ENCODE results near the gene ENTR1. TPM values are rescaled to one million over a fixed set of nuclear protein-coding genes. Genes with fewer than 3 reads are reported as not detected.

Gene ENTR1
- polyA plus RNA-seq, 6 donors from 2014 or later, result 6.4 to 15.8 (median 14.4) TPM

- DNase-seq (no peak), ATAC-seq (ENCODE audit: low read depth in 2 of 2) (no peak)
- Mint-ChIP-seq H3K9me3 (no peaks in the 10 kb centered on the region), H3K4me3 (no peak overlapping the region), H3K4me1 (peaks cover 9 to 14% (median 13%) of the 10 kb centered on the region in 3 donors), H3K36me3 (peaks cover 9 to 12% of the 10 kb centered on the region in 2 donors), H3K27ac (no peak overlapping the region), H3K27me3 (no peaks in the 10 kb centered on the region)
Observed at GRCh38 chr9:136394312-136395019, 15.9 kb downstream of the ENTR1 start.

GRCh38 chr9:136393531-136393930, 16.9 kb downstream of the ENTR1 start:
- Mint-ChIP-seq H3K4me3 (no peak overlapping the region), H3K36me3 (peaks cover 9 to 12% of the 10 kb centered on the region in 2 donors), H3K4me1 (peaks cover under 1 to 5% (median 4%) of the 10 kb centered on the region in 3 donors), H3K27me3 (no peaks in the 10 kb centered on the region), H3K27ac (no peak overlapping the region), H3K9me3 (no peaks in the 10 kb centered on the region)
- ATAC-seq (ENCODE audit: low read depth in 2 of 2), result no peak
- DNase-seq, result no peak

DNA sequence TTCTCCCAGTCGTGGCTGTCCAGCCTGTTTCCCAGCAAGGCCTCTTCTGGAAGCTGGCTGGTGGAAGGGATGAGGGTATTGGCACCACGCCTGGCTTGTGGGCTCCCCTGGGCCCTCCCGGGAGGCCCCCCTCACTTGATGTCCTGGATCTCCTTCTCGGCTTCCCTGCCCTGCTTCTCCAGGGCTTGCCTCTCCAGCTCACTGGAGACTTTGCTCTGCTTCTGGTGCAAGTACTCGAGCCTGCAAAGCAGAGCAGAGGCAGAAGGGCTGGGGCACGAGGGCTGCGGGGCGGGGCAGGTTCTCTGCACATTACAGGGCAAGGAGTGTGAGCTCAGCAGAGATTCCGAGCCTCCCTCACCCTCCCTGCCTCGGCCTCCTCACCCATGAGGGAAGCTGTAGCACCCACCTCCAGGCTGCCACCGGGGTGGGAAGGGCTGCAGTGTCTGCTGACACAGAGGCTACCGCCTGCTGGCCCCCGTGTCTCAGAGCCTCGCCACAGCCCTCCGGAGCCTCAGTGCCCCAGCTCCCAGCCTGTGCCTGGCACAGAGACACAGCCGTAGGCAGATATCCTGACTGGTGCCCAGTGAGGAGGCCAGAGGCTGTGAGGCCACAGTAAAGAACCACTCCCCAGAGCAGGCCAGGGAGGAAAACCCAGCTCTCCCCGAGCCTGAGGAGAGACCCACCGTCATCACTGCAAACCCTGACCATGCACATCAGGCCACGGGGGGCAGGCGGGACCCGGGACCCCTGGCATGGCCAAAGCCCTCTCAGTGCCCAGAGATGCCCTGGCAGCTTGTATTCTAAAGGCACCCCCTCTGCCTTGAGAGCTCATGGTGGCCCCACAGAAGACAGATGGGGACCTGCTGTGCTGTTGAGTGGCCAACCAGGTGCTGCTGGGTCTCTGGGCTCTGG, 17.6 kb downstream of the ENTR1 start:
- Mint-ChIP-seq H3K4me3 (no peak overlapping the region), H3K36me3 (peaks cover 9 to 12% of the 10 kb centered on the region in 2 donors), H3K4me1 (no peaks in the 10 kb centered on the region), H3K9me3 (no peaks in the 10 kb centered on the region), H3K27me3 (no peaks in the 10 kb centered on the region), H3K27ac (no peak overlapping the region)
- ATAC-seq (ENCODE audit: low read depth in 2 of 2), result no peak
- no peak for DNase-seq

GRCh38 chr9:136391737-136392537, 18.5 kb downstream of the ENTR1 start:
- ATAC-seq (ENCODE audit: low read depth in 2 of 2) (no peak), DNase-seq (no peak)
- H3K4me1 Mint-ChIP-seq, result no peaks in the 10 kb centered on the region
- no peak overlapping the region for H3K4me3 Mint-ChIP-seq
- no peaks in the 10 kb centered on the region for H3K27me3 Mint-ChIP-seq
- peaks cover 9 to 12% of the 10 kb centered on the region in 2 donors for H3K36me3 Mint-ChIP-seq
- H3K27ac Mint-ChIP-seq, result peak overlapping the region in 1 of 6 donors; percentile 69
- no peaks in the 10 kb centered on the region for H3K9me3 Mint-ChIP-seq

GRCh38 chr9:136389396-136389795, 21.0 kb downstream of the ENTR1 start:
- no peaks in the 10 kb centered on the region for H3K27me3 Mint-ChIP-seq
- no peak overlapping the region for H3K4me3 Mint-ChIP-seq
- peaks cover 12 to 14% of the 10 kb centered on the region in 2 donors for H3K36me3 Mint-ChIP-seq
- ATAC-seq (ENCODE audit: low read depth in 2 of 2) (no peak), DNase-seq (no peak)
- H3K9me3 Mint-ChIP-seq, result no peaks in the 10 kb centered on the region
- no peaks in the 10 kb centered on the region for H3K4me1 Mint-ChIP-seq
- no peak overlapping the region for H3K27ac Mint-ChIP-seq

DNA sequence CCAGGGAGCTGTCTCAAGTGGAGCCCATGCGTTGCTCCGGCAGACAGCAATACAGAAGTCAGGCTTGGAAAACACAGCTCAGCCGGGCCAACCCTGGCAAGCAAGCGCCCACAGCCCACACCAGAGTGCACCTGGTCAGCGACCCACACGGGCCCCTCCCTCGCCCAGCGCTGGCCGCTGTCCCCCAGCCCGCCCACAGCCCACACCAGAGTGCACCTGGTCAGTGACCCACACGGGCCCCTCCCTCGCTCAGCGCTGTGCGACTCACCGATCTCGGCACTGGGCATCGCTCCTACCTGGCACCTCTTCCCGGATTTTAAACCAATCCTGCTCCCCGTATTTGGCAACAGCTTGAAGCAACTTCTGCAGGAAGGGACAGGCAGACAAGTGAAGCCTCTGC, 23.2 kb downstream of the ENTR1 start:
- no peak for ATAC-seq (ENCODE audit: low read depth in 2 of 2)
- Mint-ChIP-seq H3K4me3 (no peak overlapping the region), H3K4me1 (no peaks in the 10 kb centered on the region), H3K27ac (no peak overlapping the region), H3K36me3 (peaks cover 12 to 15% of the 10 kb centered on the region in 2 donors), H3K27me3 (no peaks in the 10 kb centered on the region), H3K9me3 (no peaks in the 10 kb centered on the region)
- no peak for DNase-seq

DNA sequence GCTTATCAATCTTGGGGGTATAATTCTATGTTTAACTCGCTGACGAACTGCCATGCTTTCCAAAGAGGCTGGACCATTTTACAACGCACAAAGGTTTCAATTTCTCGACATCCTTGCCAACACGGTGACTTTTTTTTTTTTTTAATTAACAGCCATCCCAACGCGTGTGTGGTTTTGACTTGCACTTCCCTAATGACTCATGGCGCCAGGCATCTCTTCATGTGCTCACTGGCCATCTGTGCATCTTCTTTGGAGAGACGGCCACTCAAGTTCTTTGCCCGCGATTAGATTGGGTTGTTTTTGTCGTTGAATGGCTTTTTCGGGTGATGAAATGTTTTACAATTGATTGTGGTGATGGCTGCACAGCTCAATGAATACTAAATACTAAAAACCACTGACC, 24.4 kb downstream of the ENTR1 start:
- H3K4me3 Mint-ChIP-seq, result no peak overlapping the region
- DNase-seq (no peak), ATAC-seq (ENCODE audit: low read depth in 2 of 2) (no peak)
- no peaks in the 10 kb centered on the region for H3K9me3 Mint-ChIP-seq
- H3K27ac Mint-ChIP-seq, result peak overlapping the region in 2 of 6 donors; percentile 3 to 10
- H3K36me3 Mint-ChIP-seq, result peaks cover 0 to 10% of the 10 kb centered on the region in 2 donors
- no peaks in the 10 kb centered on the region for H3K4me1 Mint-ChIP-seq
- H3K27me3 Mint-ChIP-seq, result no peaks in the 10 kb centered on the region

GRCh38 chr9:136385015-136385414, 25.4 kb downstream of the ENTR1 start:
- peaks cover 0 to 10% of the 10 kb centered on the region in 2 donors for H3K36me3 Mint-ChIP-seq
- no peaks in the 10 kb centered on the region for H3K9me3 Mint-ChIP-seq
- H3K27me3 Mint-ChIP-seq, result no peaks in the 10 kb centered on the region
- no peak overlapping the region for H3K4me3 Mint-ChIP-seq
- ATAC-seq (ENCODE audit: low read depth in 2 of 2) (no peak), DNase-seq (no peak)
- peak overlapping the region in 1 of 6 donors; percentile 65 for H3K27ac Mint-ChIP-seq
- H3K4me1 Mint-ChIP-seq, result no peaks in the 10 kb centered on the region

DNA sequence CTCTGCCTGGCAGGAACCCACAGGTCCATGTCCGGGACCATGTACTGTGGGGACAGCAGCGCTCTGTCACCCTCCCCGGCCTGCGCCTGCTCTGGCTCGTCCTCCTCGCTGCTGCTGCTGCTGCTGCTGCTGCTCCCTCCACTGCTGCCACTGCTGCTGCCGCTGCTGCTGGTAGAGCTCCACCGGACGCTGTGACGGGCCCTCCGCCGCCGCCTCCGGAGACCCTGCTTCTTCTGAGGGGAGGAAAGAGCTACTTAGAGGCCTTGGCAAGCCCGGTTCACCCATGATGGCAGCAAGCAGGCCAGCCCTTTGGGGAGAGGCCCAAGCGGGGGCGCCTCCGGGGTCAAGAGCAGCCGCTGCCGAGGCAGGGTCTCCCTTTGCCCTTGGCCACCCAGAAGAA, 27.0 kb downstream of the ENTR1 start:
- Mint-ChIP-seq H3K4me1 (no peaks in the 10 kb centered on the region), H3K36me3 (peaks cover 0 to 5% of the 10 kb centered on the region in 2 donors), H3K27me3 (no peaks in the 10 kb centered on the region)

GRCh38 chr9:136381966-136382513, 28.4 kb downstream of the ENTR1 start:
- ATAC-seq (ENCODE audit: low read depth in 2 of 2), result no peak
- Mint-ChIP-seq H3K4me1 (peaks cover 0 to 4% (median 0%) of the 10 kb centered on the region in 3 donors), H3K36me3 (peaks cover 0 to 5% of the 10 kb centered on the region in 2 donors), H3K4me3 (no peak overlapping the region), H3K27ac (peak overlapping the region in 1 of 6 donors; percentile 74), H3K9me3 (no peaks in the 10 kb centered on the region), H3K27me3 (no peaks in the 10 kb centered on the region)
- no peak for DNase-seq

More for the DNA sequence above, 27.0 kb downstream of the ENTR1 start:
- H3K27ac Mint-ChIP-seq, result peak overlapping the region in 1 of 6 donors; percentile 63
- H3K9me3 Mint-ChIP-seq, result no peaks in the 10 kb centered on the region
- no peak overlapping the region for H3K4me3 Mint-ChIP-seq
- DNase-seq (no peak), ATAC-seq (ENCODE audit: low read depth in 2 of 2) (no peak)

GRCh38 chr9:136381311-136381710, 29.1 kb downstream of the ENTR1 start:
- H3K36me3 Mint-ChIP-seq, result peaks cover 0 to 5% of the 10 kb centered on the region in 2 donors
- H3K4me1 Mint-ChIP-seq, result peaks cover 0 to 4% (median 0%) of the 10 kb centered on the region in 3 donors
- no peaks in the 10 kb centered on the region for H3K9me3 Mint-ChIP-seq
- H3K27ac Mint-ChIP-seq, result no peak overlapping the region
- ATAC-seq (ENCODE audit: low read depth in 2 of 2) (no peak), DNase-seq (no peak)
- H3K4me3 Mint-ChIP-seq, result no peak overlapping the region
- no peaks in the 10 kb centered on the region for H3K27me3 Mint-ChIP-seq

GRCh38 chr9:136380381-136380780, 30.0 kb downstream of the ENTR1 start:
- H3K27me3 Mint-ChIP-seq, result no peaks in the 10 kb centered on the region

DNA sequence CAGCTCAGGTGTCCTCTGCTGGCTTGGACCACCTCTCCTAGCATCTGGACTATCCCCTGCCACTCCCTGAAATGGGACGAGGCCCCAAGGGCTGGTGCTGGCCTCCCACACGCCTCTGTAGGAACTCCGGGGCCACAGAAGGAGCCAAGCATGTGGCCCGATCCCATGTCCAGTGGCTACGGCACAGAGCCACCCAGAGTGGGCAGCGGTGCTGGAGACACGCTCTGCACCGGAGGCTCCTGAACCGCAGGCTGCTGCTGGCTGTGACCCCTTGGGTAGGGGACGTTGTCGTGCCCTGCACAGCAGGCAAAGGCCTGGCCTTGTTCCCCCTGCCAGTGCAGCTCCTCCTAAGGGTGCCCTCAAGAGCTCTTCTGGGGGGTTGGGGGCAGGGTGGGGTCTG, 30.5 kb downstream of the ENTR1 start:
- H3K9me3 Mint-ChIP-seq, result no peaks in the 10 kb centered on the region
- no peak overlapping the region for H3K27ac Mint-ChIP-seq
- ATAC-seq (ENCODE audit: low read depth in 2 of 2) (no peak), DNase-seq (no peak)
- H3K36me3 Mint-ChIP-seq, result peaks cover 0 to 5% of the 10 kb centered on the region in 2 donors
- H3K4me1 Mint-ChIP-seq, result peaks cover 0 to 4% (median 0%) of the 10 kb centered on the region in 3 donors
- H3K4me3 Mint-ChIP-seq, result no peak overlapping the region
- no peaks in the 10 kb centered on the region for H3K27me3 Mint-ChIP-seq

More at GRCh38 chr9:136380381-136380780, 30.0 kb downstream of the ENTR1 start:
- H3K9me3 Mint-ChIP-seq, result no peaks in the 10 kb centered on the region
- no peak overlapping the region for H3K4me3 Mint-ChIP-seq
- ATAC-seq (ENCODE audit: low read depth in 2 of 2) (no peak), DNase-seq (no peak)
- H3K4me1 Mint-ChIP-seq, result peaks cover 0 to 4% (median 0%) of the 10 kb centered on the region in 3 donors
- H3K36me3 Mint-ChIP-seq, result peaks cover 0 to 5% of the 10 kb centered on the region in 2 donors
- no peak overlapping the region for H3K27ac Mint-ChIP-seq

Data from naive B cell (primary cell).